Measurements from ENCODE around the gene SZRD1. TPM values are rescaled to one million over a fixed set of nuclear protein-coding genes. Genes with fewer than 3 reads are reported as not detected.

The SZRD1 gene
- total and polyA plus RNA-seq, 9 of the 15 experiments (the other 6 are each of a cell fraction or from before 2014, with no cell fraction given): 3.9 to 149 (median 82.5) TPM

DNA sequence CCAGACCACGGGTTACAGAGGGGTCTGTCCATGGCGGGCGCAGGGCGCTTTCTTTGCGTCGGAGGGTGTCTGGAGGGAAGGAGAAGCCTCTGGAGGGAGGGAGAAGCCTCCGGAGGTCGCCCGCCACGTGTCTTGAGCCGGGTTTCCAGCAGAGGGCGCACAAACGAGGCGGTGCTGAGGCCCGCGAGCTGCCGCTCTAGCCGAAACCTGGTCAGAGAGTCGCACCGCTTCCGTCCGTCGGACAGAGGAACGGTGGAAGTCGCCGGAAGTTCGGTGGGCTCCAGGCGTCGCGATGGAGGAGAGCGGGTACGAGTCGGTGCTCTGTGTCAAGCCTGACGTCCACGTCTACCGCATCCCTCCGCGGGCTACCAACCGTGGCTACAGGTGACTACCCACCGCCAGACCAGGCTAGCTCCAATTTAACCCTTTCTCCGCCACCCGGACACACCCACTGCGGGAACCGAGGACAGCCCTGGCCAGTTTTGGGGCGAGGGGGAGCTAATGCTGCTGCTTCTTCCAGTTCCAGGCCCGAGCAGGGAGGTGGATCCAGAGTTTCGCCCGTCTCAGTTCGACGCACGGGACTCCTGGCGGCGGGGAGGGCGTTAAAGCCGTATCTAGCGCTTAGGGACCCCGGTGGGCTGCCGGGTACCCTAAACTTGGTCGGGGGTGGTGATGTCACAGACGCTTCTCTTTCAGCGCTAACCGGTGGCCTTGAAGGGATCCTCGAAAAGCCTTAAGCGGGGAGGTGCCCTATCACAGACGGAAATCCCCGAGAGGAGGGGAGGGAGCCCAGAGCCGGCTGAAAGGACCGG is 73.6 kb downstream of the SZRD1 start, which contains the start of gene NECAP2 (continued):
- no peak for TF ChIP-seq KLF10 (CRISPR knock-in tag; IDR thresholded peaks at IDR 0.05)
- TF ChIP-seq ZNF134 (CRISPR knock-in tag; conservative IDR thresholded peaks at IDR 0.05): no peak
- TF ChIP-seq HMG20A (CRISPR knock-in tag; conservative IDR thresholded peaks at IDR 0.05): no peak
- peak; percentile 89 for TF ChIP-seq ATF7 (IDR thresholded peaks at IDR 0.05)
- TF ChIP-seq ZNF668 (CRISPR knock-in tag; IDR thresholded peaks at IDR 0.05): no peak
- TF ChIP-seq CREB1 (IDR thresholded peaks at IDR 0.05): peak; percentile 81
- TF ChIP-seq CREB1 (CRISPR knock-in tag; IDR thresholded peaks at IDR 0.05): peak; percentile 91
- no peak for TF ChIP-seq CBX5 (IDR thresholded peaks at IDR 0.05; ENCODE audit: borderline replicate concordance, low read depth)
- no peak for TF ChIP-seq DMBX1 (CRISPR knock-in tag; IDR thresholded peaks at IDR 0.05; ENCODE audit: borderline replicate concordance)
- no peak for TF ChIP-seq NFE2L1 (tag; IDR thresholded peaks at IDR 0.05; ENCODE audit: borderline replicate concordance, low read depth)
- no peak for TF ChIP-seq BACH1 (tag; IDR thresholded peaks at IDR 0.05)
- TF ChIP-seq ZNF253 (CRISPR knock-in tag; conservative IDR thresholded peaks at IDR 0.05): no peak
- TF ChIP-seq STAT5B (CRISPR knock-in tag; IDR thresholded peaks at IDR 0.05): no peak
- TF ChIP-seq SIRT6 (IDR thresholded peaks at IDR 0.05; ENCODE audit: low read depth, low read length): no peak
- peak; percentile 96 for TF ChIP-seq EP400 (IDR thresholded peaks at IDR 0.05)
- peak; percentile 60; the same call in 1 of the 2 replicates for TF ChIP-seq STAT6 (CRISPR knock-in tag; IDR thresholded peaks at IDR 0.05)
- TF ChIP-seq ZNF217 (CRISPR knock-in tag; IDR thresholded peaks at IDR 0.05): no peak
- TF ChIP-seq KAT2B (IDR thresholded peaks at IDR 0.05; ENCODE audit: low read depth, low read length): no peak
- no peak for TF ChIP-seq ZNF695 (CRISPR knock-in tag; IDR thresholded peaks at IDR 0.05)
- TF ChIP-seq, protein P1, sequence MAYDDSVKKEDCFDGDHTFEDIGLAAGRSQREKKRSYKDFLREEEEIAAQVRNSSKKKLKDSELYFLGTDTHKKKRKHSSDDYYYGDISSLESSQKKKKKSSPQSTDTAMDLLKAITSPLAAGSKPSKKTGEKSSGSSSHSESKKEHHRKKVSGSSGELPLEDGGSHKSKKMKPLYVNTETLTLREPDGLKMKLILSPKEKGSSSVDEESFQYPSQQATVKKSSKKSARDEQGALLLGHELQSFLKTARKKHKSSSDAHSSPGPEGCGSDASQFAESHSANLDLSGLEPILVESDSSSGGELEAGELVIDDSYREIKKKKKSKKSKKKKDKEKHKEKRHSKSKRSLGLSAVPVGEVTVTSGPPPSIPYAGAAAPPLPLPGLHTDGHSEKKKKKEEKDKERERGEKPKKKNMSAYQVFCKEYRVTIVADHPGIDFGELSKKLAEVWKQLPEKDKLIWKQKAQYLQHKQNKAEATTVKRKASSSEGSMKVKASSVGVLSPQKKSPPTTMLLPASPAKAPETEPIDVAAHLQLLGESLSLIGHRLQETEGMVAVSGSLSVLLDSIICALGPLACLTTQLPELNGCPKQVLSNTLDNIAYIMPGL (CRISPR knock-in tag; IDR thresholded peaks at IDR 0.05): 0 out of 2 replicates have a peak, but pooled peaks have one; percentile 85
- no peak for TF ChIP-seq ZNF778 (CRISPR knock-in tag; IDR thresholded peaks at IDR 0.05)
- TF ChIP-seq MTF1 (CRISPR knock-in tag; IDR thresholded peaks at IDR 0.05; ENCODE audit: borderline replicate concordance): no peak
- peak; percentile 83 for TF ChIP-seq SETDB1 (IDR thresholded peaks at IDR 0.05; ENCODE audit: low read length)
- TF ChIP-seq ZNF717 (CRISPR knock-in tag; IDR thresholded peaks at IDR 0.05): no peak
